ENCODE results near the gene NTRK3.

NTRK3 gene

DNA sequence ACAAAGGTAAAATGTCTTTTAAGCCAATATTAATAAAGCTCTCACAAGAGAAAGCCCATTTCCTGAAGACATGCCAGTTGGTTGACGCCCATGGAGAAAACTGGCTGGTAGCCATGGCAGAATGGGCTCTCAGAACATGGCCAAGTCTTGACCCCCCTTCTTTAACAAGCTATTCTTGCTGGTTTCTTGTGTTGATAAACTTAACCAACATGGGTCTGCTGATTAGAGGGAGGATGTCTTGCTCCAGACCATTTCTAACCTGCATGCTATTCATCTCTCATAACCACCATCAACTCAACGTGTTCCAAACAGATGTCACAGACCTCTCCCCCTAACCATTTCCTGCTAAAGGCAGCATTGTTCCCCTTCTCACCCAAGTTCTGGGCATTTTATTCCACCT is 25.7 kb downstream of the NTRK3 start:
- no peak for DNase-seq (ENCODE audit: low read depth in 2 of 2)

DNA sequence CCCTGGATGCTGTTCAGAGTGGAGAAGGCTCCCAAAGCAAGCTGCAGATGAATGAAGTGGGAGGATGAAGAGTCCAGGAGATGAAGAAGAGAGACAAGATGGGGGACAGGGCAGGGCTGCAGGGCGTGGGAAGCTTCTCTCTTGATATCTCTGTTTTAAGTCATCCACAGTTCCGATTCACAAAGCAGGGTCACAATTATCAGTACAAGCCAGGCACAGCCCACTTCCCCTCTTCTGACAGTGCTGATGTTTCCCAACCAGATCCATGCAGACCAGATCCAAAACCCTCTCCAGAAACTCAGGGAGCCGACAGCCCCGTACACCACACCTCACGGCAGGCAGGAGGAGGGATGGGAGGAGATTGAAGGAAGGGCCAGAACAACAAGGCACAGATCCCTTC is 31.1 kb downstream of the NTRK3 start:
- DNase-seq (ENCODE audit: low read depth in 2 of 2), result no peak

DNA sequence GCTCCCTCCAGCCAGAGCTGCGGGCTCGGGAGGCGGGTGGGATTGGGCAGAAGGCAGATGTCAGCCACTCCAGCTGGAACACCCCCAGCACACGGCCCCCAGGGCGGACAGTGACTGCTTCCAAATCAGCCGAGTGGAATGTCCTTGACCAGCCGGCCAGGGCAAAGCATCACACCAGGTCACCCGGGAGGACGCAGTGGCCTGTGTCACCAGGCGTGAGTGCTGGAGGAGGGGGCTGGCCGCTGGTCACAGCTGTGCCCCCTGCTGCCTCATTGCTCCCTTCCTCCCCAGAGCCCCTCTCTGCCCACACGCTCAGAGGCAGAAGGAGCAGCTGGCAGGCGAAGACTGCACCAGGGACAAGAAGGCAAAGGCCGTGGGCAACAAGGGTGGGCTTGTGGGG is 33.5 kb downstream of the NTRK3 start:
- DNase-seq (ENCODE audit: low read depth in 2 of 2), result no peak

DNA sequence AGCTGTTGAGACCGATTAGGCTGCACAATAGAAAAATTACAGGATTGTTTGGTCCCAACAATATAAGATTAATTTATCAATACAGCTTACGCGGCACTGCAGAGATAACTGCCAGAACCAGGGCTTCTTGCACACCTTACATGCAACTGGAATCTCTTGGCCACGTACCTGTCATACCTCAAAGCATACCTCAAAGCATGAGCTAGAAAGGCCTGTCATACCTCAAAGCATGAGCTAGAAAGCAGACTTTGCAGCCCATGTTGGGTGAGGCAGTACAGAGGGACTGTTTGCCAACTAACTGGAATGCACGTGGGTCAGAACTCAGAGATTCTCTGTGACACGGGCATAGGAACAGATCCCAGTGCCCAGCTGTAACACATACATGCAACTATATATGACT is 34.7 kb downstream of the NTRK3 start:
- no peak for DNase-seq (ENCODE audit: low read depth in 2 of 2)

DNA sequence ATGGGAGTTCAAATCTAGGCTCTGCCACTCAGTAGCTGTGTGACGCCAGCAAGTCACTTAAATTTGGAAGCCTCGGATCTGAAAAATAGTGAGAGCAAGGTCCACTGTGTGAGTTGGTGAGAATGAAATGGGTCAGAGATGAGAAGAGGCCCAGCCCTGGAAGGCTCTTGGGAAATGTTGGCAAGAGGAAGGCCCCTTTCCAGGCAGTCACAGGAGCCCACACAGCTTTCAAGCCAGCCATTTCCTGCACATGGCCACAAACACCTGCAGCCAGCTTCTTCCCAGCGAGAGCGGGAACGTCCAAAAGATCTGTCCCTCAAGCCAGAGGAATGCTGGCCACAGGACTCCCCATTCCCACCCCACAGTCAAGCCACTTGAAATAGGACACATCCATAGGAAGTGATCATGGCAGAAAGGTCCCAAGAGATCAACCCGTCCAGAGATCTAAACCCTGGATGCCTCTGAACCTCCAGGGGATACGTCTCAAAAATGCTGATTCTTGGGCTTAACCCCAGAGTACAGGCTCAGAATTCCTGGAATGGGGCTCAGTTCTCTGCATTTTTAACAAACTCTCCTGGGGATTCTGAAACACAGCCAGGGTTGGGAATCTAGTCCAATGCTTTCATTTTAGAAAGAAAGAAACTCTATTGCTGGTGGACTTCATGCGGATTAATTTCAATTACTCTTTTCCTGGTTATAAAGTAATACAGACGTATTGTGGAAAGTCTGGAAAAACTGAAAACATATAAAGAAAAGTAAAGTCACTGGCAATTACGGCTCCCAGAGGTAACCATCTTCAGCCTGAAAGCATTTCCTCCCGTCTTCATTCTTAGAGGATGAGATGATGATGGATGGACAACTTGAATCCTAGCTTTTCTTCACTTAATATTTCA is 35.9 kb downstream of the NTRK3 start:
- DNase-seq (ENCODE audit: low read depth in 2 of 2), result no peak

DNA sequence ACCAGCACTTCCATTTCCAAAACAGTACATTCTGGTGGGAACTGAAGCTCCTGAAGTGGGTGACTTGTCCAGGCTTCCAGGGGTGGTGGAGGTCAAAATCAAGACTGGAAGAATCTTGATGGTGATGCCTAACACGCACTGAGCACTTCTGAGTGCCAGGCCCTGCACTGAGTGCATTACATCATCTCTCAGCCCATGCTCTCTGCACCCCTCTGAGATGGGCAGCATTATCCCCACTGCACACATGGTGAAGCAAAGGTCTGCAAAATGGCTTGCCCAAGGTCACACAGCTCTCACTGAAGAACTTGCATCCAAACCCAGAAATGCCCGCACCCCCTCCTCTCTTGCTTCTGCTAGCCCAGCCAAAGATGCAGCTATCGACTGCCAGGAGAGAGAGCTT is 36.9 kb downstream of the NTRK3 start:
- DNase-seq (ENCODE audit: low read depth in 2 of 2), result no peak

DNA sequence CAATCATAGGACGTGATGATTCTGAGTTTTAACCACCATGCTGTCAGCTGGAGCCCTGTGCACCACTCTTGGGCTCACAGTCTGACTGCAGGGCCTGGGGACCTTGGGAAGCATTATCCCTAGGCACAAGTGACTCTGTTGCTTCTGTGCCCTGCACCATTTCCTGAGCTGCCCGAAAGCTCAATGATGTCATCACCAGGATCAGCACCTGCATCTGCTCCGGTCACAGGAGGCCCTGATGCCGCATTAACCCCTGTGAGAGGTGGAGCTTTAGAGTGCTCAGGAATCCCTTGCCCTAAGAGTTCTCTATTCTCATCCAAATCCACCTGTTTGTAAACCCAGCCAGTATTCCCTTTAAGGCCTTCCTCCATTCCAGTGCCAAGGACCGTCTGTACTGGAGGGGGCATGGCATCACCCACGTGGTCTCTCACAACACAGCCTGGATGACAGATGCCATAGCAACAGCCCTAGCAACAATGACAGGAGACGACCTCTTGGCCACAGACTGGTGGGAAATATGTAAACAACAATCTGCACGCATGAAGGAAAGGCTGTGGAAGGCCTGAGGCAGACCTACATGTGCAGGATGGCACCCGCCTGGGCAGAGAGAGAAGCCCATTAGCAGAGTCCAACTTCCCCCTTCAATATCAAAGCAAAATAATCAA is 37.9 kb downstream of the NTRK3 start:
- DNase-seq (ENCODE audit: low read depth in 2 of 2), result no peak

DNA sequence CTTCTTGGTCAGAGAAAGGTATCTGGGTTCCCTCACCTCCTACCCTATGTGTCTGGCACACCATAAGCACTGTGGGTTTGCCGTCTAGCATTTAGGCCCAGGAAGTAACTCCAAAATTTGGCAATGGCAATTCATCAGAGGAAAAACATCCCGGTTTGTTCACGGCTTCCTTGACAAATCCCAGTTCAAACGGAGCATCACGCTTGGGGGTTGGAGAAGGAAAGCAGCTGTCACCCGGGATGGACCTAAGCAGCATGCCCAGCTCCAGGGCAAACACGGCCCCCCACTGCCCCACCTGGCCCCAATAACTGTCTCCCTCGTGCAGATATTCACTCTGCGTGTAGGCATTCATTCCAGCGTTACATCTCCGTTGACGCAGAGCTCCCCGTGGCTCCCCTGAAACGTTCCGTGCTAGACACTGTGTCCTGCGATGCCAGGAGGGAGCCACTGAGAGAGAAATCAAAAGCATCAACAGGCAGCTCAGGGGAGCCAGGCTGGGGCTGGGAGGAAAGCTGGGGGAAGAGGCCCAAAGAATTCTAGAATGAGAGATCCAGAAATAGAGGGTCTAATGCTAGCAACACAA is 41.4 kb downstream of the NTRK3 start:
- no peak for DNase-seq (ENCODE audit: low read depth in 2 of 2)

DNA sequence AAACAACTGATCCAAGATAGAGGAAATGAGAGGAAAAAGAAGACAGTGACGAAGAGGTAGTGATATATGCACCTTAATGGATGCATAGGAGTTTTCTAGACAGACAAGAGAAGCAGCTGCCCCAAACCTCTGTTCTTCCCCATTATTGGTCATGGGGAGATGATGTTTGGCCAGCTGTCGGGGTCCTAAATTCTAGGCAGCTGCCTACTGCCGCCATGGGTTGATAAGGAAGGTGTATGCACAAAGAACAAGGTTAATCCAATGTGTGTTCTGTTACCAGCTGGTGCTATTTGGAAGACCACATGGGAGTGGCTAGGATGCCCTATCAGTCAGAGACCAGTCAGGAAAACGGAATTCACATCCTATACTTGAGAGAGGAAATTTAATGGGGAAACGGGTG is 47.4 kb downstream of the NTRK3 start:
- DNase-seq (ENCODE audit: low read depth in 2 of 2), result no peak

DNA sequence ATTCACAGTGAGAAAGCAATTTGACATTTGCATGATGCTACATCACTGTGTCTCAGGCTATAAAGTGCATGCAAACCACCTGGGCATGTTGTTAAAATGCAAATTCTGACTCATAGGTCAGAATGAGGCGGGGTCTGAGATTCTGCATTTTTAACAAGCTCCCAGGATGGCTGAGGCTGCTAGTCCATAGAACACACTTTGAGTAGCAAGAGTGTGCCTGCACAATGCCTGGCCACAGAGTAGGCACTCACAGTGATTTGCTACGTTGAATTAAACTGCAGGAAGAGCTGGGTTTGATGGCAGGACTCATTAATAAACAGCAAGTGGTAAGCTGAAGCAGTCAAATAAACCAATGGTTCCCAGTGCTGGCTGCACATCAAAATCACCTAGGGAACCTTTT is 48.1 kb downstream of the NTRK3 start:
- DNase-seq (ENCODE audit: low read depth in 2 of 2), result no peak

DNA sequence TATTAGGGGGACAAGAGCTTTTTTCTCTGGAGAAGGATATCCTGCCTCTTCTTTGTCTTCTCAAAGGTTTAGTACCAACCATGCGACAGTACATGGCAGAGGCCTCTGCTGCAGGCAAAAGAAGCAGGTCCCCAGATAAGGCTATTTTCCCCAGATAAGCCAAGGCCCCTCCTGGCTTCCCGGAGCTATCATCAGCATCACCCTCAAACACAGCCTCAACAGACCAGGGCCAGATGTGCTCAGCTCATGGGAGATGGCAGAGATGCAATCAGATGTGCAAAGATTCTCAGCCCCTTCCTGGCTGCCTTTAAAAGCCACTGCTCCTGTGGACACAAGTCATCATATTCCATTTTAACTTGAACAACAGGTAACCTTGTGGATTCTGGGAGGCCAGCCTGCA is 49.0 kb downstream of the NTRK3 start:
- no peak for DNase-seq (ENCODE audit: low read depth in 2 of 2)

DNA sequence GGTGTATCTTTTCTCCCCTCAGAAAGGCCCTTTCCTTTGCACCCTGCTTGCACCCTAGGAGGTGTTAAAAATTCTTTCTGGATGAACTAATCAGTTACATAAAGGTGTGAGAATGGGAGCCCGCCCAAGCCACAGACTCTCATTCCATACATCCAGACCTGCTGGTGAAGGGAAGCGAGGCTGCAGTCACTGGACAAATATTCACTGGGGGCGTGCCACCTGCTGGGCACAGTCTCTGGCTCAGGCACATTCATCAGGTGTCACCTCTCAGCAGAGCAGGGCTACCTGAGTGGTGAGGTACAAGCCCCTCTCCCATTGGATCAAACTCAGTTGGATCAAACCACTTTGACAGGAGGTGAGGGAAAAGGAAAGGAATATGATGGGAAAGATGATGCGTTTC is 52.0 kb downstream of the NTRK3 start:
- DNase-seq (ENCODE audit: low read depth in 2 of 2), result no peak

DNA sequence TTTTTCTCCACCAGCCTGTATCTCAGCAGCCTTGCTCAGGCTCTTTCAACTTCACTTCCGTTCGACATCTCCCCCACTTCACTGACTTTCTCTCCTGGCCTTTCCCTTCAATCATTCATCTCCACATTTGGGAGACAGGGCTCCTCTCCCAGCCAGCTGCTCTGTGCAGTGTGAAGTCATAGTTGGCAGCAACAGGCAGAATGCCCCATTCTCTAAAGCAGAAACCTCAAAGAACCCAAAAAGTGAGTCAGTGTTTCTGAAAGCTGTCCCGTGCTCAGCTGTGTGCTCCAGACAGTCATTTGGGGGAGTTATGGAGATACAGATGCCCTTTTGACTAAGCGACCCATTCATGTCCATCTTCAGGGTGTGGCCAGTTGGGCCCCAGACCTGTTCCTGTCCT is 54.3 kb downstream of the NTRK3 start:
- no peak for DNase-seq (ENCODE audit: low read depth in 2 of 2)

DNA sequence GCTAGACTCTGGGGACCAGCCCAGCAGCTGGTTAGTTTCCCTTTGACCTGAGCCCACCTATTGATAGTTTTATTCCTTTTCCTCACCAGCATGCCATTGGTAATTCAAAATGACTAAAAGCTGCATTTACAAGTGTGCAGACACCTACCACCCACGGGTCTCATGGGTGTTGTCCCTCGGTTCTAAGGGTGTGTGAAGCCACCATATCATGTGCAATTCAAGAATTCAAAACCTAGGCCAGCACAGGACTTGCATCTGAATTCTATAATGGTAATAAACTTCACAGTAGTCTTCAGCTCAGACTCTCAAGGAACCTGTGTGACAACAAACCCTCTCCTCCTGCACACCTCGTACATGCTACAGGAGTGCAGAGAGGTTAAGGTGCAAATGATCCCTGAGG is 55.3 kb downstream of the NTRK3 start:
- DNase-seq (ENCODE audit: low read depth in 2 of 2), result no peak

DNA sequence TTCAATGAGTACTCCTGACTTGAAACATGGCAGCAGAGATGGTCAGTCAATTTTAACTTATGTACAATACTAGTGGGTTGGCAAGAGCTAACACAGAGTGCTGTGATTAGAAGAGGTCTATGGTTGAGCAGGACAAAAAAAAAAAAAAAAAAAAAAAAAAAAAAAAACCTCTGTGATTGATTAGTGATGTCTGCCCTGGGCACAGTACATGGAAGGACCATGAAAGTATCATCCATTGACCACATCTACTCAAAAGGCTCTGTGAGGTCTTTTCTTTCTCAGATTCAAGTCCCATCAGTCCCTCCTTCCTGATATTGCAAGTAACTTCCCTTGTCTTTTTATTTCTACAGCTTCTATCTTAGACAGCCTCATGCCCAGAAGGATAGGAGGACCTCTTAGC is 59.6 kb downstream of the NTRK3 start:
- DNase-seq (ENCODE audit: low read depth in 2 of 2), result no peak

DNA sequence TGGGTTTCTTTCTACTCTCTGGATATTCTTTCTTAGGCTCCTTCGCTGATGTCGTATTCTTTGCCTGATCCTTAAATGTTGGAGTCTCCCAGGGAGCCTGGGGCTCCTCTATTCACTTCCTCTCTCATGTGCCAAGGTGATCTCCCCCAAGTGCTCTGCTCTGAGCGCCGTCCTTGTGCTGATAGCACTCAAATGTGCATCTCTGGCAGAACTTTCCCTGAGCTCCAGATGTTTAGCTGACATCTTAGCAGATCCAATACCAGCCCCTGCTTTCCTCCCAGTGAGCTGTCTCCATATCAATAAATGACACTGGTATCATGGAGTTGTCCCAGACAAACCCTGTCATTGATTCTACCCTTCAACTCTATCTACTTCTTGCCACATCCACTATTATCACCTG is 62.4 kb downstream of the NTRK3 start:
- no peak for DNase-seq (ENCODE audit: low read depth in 2 of 2)

DNA sequence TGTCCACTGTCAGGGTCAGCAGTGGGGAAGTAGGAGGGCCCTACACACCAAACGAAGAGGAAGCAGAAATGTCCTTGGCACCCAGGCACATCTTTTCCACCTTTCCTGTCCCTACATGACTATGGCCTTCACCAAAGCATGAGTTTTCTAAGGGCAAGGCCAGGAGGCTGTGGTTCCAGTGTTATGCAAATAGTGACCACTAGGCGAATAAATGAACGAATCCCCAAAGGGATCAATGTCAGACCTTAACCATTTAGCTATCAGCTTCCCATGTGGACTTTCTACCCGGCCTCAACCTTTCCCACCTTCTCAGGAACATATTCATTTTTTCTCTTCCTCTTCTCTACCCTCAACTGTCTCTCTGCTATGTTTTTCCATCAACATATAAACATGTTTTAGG is 63.1 kb downstream of the NTRK3 start:
- DNase-seq (ENCODE audit: low read depth in 2 of 2), result no peak

DNA sequence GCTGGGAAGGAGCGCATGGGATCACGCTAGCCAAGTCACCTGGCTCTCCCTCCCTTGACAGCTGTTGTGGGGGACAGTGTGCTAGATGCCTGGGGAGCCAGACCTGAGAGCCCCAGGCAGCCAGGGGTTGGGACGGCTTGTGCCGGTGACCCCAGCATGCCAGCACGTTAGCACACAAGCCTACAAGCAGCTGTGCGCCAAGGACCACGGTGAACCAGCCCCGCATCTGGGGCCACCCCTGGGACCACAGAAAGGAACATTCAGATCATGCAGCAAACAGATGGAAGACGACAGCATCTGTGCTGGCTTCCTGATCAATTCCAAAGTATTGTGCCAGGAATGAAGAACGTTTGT is 64.8 kb downstream of the NTRK3 start:
- no peak for DNase-seq (ENCODE audit: low read depth in 2 of 2)

DNA sequence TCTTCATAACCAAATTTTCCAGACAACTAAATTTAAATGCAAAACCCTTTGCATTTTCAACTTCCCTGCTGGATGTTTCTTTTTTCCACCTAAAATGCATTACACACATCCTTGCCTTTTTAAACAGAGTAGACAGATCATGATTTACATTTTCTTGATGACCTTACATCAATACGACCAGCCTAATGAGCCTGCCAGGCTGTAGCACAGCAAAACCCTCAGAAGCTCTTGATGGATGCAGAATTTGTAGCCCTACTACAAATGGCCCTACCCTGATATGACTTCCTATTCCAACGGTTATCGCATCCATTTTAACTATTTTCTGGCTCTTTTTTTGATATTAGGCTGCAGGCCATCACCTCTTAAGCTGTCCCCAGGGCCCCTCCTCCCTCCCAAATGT is 66.3 kb downstream of the NTRK3 start:
- DNase-seq (ENCODE audit: low read depth in 2 of 2), result no peak

DNA sequence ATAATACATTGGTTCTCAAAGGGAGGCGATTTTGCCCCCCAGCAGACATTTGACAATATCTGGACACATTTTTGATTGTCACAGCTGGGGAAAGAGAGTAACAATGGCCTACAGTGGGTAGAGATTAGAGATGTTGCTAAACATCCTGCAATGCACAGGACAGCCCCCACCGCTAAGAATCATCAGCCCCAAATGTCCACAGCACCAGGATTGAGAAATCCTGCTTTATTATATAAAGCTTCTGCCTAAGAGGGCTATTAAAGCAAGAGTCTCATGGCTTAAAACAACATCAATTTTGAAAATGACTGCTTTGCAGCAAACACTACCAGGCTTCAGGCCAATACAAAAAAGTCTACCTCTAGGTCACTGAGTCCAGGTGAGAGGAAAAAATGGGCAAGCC is 68.2 kb downstream of the NTRK3 start:
- DNase-seq (ENCODE audit: low read depth in 2 of 2), result no peak

DNA sequence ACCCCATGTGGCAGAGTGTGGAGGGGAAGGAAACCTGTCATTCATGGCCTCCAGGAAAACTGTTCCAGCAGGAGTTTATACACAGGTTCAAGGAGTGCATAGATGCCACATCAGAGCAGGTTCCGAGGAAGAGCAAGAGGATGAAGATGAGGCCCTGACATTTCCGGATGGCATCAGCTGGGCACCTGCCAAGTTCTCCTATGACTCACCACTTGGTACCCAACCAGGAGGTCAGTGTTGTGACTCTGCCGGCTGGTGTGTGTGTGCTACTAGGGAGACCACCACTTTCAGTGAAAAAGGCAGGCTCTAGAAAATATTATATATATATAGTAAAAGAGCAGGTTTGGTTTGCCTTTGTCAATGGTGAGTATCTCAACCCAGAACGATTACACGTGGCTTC is 69.3 kb downstream of the NTRK3 start:
- DNase-seq (ENCODE audit: low read depth in 2 of 2), result no peak

DNA sequence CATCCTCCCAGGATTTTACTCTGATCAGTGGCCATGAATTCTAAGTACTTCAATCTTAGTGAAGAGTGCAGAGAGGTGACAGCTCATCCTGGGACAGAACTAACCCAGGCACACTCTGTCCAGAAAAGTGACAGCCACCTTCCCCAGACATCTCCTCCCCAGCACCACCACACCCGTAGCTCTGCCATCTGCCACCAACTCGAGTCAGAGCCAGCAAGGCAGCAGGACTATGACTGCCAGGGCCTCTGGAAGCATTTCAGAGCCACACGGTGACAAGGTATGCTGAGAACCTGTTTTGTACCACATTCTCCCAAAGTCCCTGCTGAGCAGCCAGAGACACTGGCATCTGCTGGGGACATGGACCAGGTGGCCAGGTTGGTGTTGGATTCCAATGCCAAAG is 71.0 kb downstream of the NTRK3 start:
- DNase-seq (ENCODE audit: low read depth in 2 of 2), result no peak

DNA sequence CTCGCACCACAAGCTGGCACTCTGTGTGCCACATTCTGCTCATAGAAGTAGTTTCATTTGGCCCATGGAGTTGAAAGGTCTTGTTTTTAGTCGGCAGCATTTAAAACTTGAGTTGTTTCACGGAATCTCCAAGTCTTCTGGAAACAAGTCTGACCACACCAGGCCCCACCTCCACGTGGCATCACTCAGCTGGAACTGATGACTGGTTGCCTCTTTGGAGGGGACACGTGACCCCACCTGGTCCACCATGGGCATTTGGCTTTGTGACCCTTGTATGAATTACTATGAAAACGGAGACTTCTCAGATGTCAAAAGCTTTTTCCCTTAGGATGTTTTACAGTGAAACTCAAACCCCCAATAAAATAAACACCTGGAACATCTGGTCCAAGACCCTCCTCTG is 74.9 kb downstream of the NTRK3 start:
- no peak for DNase-seq (ENCODE audit: low read depth in 2 of 2)

Data from activated CD8-positive, alpha-beta memory T cell treated with anti-CD3 and anti-CD28 coated beads for 4 hours (primary cell).